ENCODE results near the gene STUB1. TPM values are rescaled to one million over a fixed set of nuclear protein-coding genes. Genes with fewer than 3 reads are reported as not detected.

STUB1 gene
- total and polyA plus RNA-seq, 2 of the 8 experiments (the other 6 are each of a cell fraction or from before 2014, with no cell fraction given): 89.9 to 103 TPM

- Histone ChIP-seq H3K27me3 (replicated peaks in 1 of 4; ENCODE audit: control insufficient read depth in 3 of 4, extremely low read depth in 1 of 4, insufficient read depth in 3 of 4, low read length in 3 of 4) (no peaks in the 10 kb centered on the region), H3K4me1 (replicated peaks in 1 of 4; ENCODE audit: control insufficient read depth in 3 of 4, insufficient read depth in 4 of 4, low read length in 3 of 4) (peaks cover 0 to 29% (median 19%) of the 10 kb centered on the region in 4 experiments; a peak in 6 of 7 replicates), H3K56ac (replicated peaks; ENCODE audit: insufficient read length, low read depth, low read length) (peak within 1 kb of the TSS; percentile 79), H2BK15ac (ENCODE audit: low read length) (peak within 1 kb of the TSS; percentile 53; the same call in 1 of the 2 replicates), H3K4me2 (ENCODE audit: insufficient read depth in 1 of 2, low read depth in 2 of 2, low read length in 2 of 2) (peak within 1 kb of the TSS; percentile 62 to 88), H3K9ac (replicated peaks in 1 of 4; ENCODE audit: extremely low read depth in 1 of 4, low read depth in 3 of 4, low read length in 3 of 4) (peak within 1 kb of the TSS; percentile 49 to 66 (median 60); a peak in 6 of 7 replicates), H3K4me3 (ENCODE audit: extremely low read depth in 1 of 4, insufficient read depth in 2 of 4, low read depth in 3 of 4, low read length in 4 of 4) (peak within 1 kb of the TSS; percentile 73 to 89 (median 77)), H3K23me2 (ENCODE audit: low read depth, low read length) (peaks cover 9% of the 10 kb centered on the region; the same call in 1 of the 2 replicates), H3K79me2 (ENCODE audit: control insufficient read depth in 1 of 2, insufficient read depth in 2 of 2, low read length in 2 of 2) (peaks cover 0 to 6% of the 10 kb centered on the region in 2 experiments; a peak in 1 of 4 replicates), H3K23ac (ENCODE audit: insufficient read length) (no peak within 1 kb of the TSS), H4K5ac (ENCODE audit: insufficient read length, low read depth, low read length) (peak within 1 kb of the TSS; percentile 80), H3K9me3 (ENCODE audit: insufficient read depth in 2 of 2, low read depth in 1 of 2, low read length in 1 of 2) (no peaks in the 10 kb centered on the region), H3K79me1 (ENCODE audit: low read depth, low read length) (no peaks in the 10 kb centered on the region), H2AK5ac (ENCODE audit: low read depth, low read length) (no peak within 1 kb of the TSS), H2AFZ (ENCODE audit: low read length) (no peak within 1 kb of the TSS; the same call in 1 of the 2 replicates), H4K8ac (ENCODE audit: extremely low read depth, insufficient read depth, low read length) (peak within 1 kb of the TSS; percentile 95), H2BK5ac (ENCODE audit: low read depth, low read length) (peak within 1 kb of the TSS; percentile 93; the same call in 1 of the 2 replicates), H3K36me3 (ENCODE audit: control insufficient read depth in 2 of 4, insufficient read depth in 4 of 4, low read length in 3 of 4) (peaks cover 0 to 21% (median 3%) of the 10 kb centered on the region in 4 experiments; a peak in 4 of 8 replicates), H3K27ac (ENCODE audit: low read depth, low read length) (peak within 1 kb of the TSS; percentile 35; the same call in 1 of the 2 replicates), H3K14ac (ENCODE audit: insufficient read length) (no peak within 1 kb of the TSS), H2BK20ac (ENCODE audit: low read length) (0 out of 2 replicates have a peak within 1 kb of the TSS, but pooled peaks have one; percentile 72), H3K18ac (ENCODE audit: extremely low read depth, low read length) (peak within 1 kb of the TSS; percentile 96), H4K91ac (replicated peaks; ENCODE audit: insufficient read length, low read length) (peak within 1 kb of the TSS; percentile 98), H2BK12ac (ENCODE audit: low read depth, low read length) (no peak within 1 kb of the TSS; the same call in 1 of the 2 replicates), H4K20me1 (replicated peaks in 1 of 2; ENCODE audit: control insufficient read depth in 1 of 2, insufficient read depth in 2 of 2, low read length in 2 of 2) (peaks cover 3 to 10% of the 10 kb centered on the region in 2 experiments), H2BK120ac (replicated peaks; ENCODE audit: low read depth, low read length) (no peak within 1 kb of the TSS), H3K4ac (replicated peaks; ENCODE audit: insufficient read length, low read depth, low read length) (peak within 1 kb of the TSS; percentile 99)
- WGBS, 2 experiments (ENCODE audit: extremely low coverage in 1 of 2, insufficient coverage in 1 of 2, insufficient read length in 1 of 2, insufficient replicate concordance in 2 of 2, low coverage in 1 of 2, low lambda C conversion rate in 2 of 2, missing lambda C conversion rate in 1 of 2): 2% methylated on average over 74 of the region's 91 CpGs; no CpG with 5 or more reads in 1 of the 2 experiments
- ChIA-PET CTCF (ENCODE audit: partially characterized antibody) (interaction anchor here (0.9 to 2.9 kb wide), 9 partner anchors 11 to 43 kb away, joined by 3 to 8 read pairs (median 4); no protein-coding TSS in a partner anchor), POLR2A (ENCODE audit: partially characterized antibody) (interaction anchor here (0.6 to 2.7 kb wide), 21 partner anchors 8 to 1530 kb away, joined by 3 to 16 read pairs (median 4); partner anchors contain the start of genes RAB40C, RHBDL1, WDR24 and WDR90)
- FAIRE-seq (peak; percentile 19), DNase-seq (ENCODE audit: low read depth in 1 of 2, low spot score in 2 of 2) (peak in 1 of 2 experiments; percentile 96)
- peak; percentile 61 for TF ChIP-seq TAF7 (optimal IDR thresholded peaks at IDR 0.05; ENCODE audit: borderline replicate concordance, low read depth, low read length)
- peak; percentile 60 for TF ChIP-seq BACH1 (IDR thresholded peaks at IDR 0.05; ENCODE audit: low read length)
- TF ChIP-seq TAF1 (IDR thresholded peaks at IDR 0.05; ENCODE audit: low read depth, low read length): peak; percentile 64
- TF ChIP-seq SIRT6 (IDR thresholded peaks at IDR 0.05; ENCODE audit: low read length): no peak
- TF ChIP-seq CTCF (IDR thresholded peaks at IDR 0.05; ENCODE audit: control extremely low read depth in 1 of 3, insufficient read depth in 1 of 3, low read depth in 1 of 3, low read length in 3 of 3): no peak
- TF ChIP-seq RFX5 (IDR thresholded peaks at IDR 0.05; ENCODE audit: borderline replicate concordance, low read depth, low read length): no peak
- TF ChIP-seq KDM1A (IDR thresholded peaks at IDR 0.05; ENCODE audit: borderline replicate concordance, low read length): no peak
These were observed 43.8 kb upstream of the STUB1 start, which contains the start of gene METTL26 for GRCh38 chr16:636206-637080. TSS of gene METTL26 (minus strand) at chr16:636305. CDS start at chr16:636290, 15 bp downstream.
